Lower lobe of right lung (tissue), 2 donors: ENCODE measurements around the gene HECTD4. TPM values are rescaled to one million over a fixed set of nuclear protein-coding genes. Genes with fewer than 3 reads are reported as not detected.

ENCODE experiments used
- ATAC-seq, 2 donors: fragments of 200-7000 bp; cut with Tn5 transposase; one replicate each; pipeline ENCODE4 v1.9.1; 2020 to 2022; ENCODE audit warnings: mild to moderate bottlenecking in 2 of 2, moderate library complexity in 2 of 2
- DNase-seq: peaks from one replicate; pipeline ENCODE4 v3.0.0-alpha.2; 2020
- H3K27ac ChIP-seq: fragments of 200-600 bp; one replicate; pipeline ENCODE4 v1.8.0; 2022
- H3K27me3 ChIP-seq: fragments of 200-600 bp; one replicate; pipeline ENCODE4 v1.8.0; 2022; ENCODE audit warnings: low read depth
- H3K36me3 ChIP-seq: fragments of 200-600 bp; one replicate; pipeline ENCODE4 v1.8.0; 2022; ENCODE audit warnings: mild to moderate bottlenecking
- H3K4me1 ChIP-seq: fragments of 200-600 bp; one replicate; pipeline ENCODE4 v1.8.0; 2022
- H3K4me3 ChIP-seq: fragments of 200-600 bp; one replicate; pipeline ENCODE4 v1.8.0; 2022; ENCODE audit warnings: mild to moderate bottlenecking
- H3K9me3 ChIP-seq: fragments of 200-600 bp; one replicate; pipeline ENCODE4 v1.8.0; 2022
- intact Hi-C: fragments of 100-400 bp; cut with DNase I; formaldehyde crosslinking; loops from one replicate; pipeline ENCODE4 v1.11.0; 2022
- total RNA-seq: library from RNA; stranded (reverse); fragmentation: NEBNext Ultra II Directional; extraction: Animal tissue kit (Norgen Biotek cat#: 25700); gene quantifications from one replicate; pipeline ENCODE4 v1.2.1, GENCODE V29; 2021
- TF ChIP-seq, protein P1 (sequence below): fragments of 200-600 bp; IDR thresholded peaks from one replicate; pipeline ENCODE4 v1.8.0; 2022; ENCODE audit warnings: antibody characterized with exemption, mild to moderate bottlenecking
- donor health status: DM: no; HTN: yes; CAD: no; lungs with severe emphysema.

HECTD4 gene
- total RNA-seq, 1 donor from 2014 or later: 54.8 TPM

DNA sequence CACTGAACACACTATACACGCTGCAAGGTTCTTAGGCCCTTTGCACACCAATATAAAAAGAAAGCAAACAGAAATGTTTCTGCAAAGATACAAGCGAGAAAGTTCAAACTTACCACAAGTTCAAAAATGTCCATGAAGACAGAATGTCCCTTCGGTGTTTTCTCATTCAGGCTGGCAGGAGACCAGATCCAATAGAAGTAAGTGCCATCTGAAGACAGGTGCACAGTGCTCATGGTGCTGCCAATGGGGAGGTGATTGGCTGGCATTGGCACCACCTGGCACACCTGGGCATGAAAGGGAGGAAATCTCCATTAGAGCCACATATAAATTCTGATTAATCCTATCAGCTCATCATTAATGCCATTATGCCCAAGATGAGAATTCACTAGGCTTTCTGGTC, 76.3 kb downstream of the HECTD4 start:
- no peak overlapping the region for H3K4me3 ChIP-seq
- peaks cover 73% of the 10 kb centered on the region for H3K36me3 ChIP-seq
- no peak for DNase-seq
- H3K4me1 ChIP-seq: no peaks in the 10 kb centered on the region
- TF ChIP-seq, protein P1, sequence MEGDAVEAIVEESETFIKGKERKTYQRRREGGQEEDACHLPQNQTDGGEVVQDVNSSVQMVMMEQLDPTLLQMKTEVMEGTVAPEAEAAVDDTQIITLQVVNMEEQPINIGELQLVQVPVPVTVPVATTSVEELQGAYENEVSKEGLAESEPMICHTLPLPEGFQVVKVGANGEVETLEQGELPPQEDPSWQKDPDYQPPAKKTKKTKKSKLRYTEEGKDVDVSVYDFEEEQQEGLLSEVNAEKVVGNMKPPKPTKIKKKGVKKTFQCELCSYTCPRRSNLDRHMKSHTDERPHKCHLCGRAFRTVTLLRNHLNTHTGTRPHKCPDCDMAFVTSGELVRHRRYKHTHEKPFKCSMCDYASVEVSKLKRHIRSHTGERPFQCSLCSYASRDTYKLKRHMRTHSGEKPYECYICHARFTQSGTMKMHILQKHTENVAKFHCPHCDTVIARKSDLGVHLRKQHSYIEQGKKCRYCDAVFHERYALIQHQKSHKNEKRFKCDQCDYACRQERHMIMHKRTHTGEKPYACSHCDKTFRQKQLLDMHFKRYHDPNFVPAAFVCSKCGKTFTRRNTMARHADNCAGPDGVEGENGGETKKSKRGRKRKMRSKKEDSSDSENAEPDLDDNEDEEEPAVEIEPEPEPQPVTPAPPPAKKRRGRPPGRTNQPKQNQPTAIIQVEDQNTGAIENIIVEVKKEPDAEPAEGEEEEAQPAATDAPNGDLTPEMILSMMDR: no peak
- H3K27ac ChIP-seq: no peak overlapping the region
- H3K9me3 ChIP-seq: no peaks in the 10 kb centered on the region
- no peak for ATAC-seq
- H3K27me3 ChIP-seq: no peaks in the 10 kb centered on the region
- intact Hi-C loops: no loop called here

DNA sequence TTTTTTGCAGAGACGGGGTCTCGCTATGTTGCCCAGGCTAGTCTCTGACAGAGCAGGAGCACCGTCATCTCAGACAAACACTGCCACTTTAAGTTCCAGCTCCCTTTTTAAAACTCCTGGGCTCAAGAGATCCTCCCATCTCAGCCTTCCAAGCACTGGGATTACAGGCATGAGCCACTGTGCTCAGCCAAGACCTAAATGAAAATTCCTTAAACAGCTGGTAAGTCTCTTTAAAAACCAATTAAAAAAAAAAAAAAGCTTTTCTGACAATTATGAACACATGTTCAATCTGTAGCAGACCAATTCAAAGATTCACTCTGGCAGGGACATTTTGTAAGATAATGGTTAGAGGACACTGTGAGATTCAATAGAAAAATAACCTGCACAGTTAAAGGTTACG, 77.8 kb downstream of the HECTD4 start:
- no peak overlapping the region for H3K27ac ChIP-seq
- no peaks in the 10 kb centered on the region for H3K9me3 ChIP-seq
- intact Hi-C loops: no loop called here
- DNase-seq: no peak
- no peaks in the 10 kb centered on the region for H3K4me1 ChIP-seq
- TF ChIP-seq, protein P1: no peak
- H3K4me3 ChIP-seq: no peak overlapping the region
- H3K36me3 ChIP-seq: peaks cover 60% of the 10 kb centered on the region
- H3K27me3 ChIP-seq: no peaks in the 10 kb centered on the region
- ATAC-seq: no peak

DNA sequence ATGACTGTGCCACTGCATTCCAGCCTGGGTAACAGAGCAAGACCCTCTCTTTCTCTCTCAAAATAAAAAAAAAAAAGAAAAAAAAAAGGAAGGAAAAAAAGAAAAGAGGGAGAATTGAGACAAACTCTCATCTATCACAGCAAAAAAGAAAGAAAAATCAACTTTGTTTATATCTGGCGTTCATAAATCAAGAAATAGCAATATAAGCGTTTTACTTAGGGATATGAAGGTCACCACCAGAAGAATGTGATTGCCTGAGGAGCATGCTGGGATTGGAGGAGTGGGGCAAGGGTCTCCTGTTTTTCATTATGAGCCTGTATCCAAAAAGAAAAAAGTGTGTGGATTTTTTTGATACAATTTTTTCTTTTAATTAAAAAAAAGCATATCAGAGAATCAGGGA, 78.4 kb downstream of the HECTD4 start:
- intact Hi-C loops: no loop called here
- ATAC-seq (no peak), DNase-seq (no peak)
- TF ChIP-seq, protein P1: no peak
- Histone ChIP-seq H3K9me3 (no peaks in the 10 kb centered on the region), H3K27me3 (no peaks in the 10 kb centered on the region), H3K4me1 (no peaks in the 10 kb centered on the region), H3K27ac (no peak overlapping the region), H3K36me3 (peaks cover 53% of the 10 kb centered on the region), H3K4me3 (no peak overlapping the region)

- DNase-seq (no peak), ATAC-seq (no peak)
- Histone ChIP-seq H3K36me3 (peaks cover 50% of the 10 kb centered on the region), H3K4me1 (no peaks in the 10 kb centered on the region), H3K4me3 (no peak overlapping the region), H3K27me3 (no peaks in the 10 kb centered on the region), H3K9me3 (no peaks in the 10 kb centered on the region), H3K27ac (no peak overlapping the region)
- TF ChIP-seq, protein P1: no peak
- intact Hi-C loops: no loop called here
Observed at GRCh38 chr12:112303004-112303403, 79.2 kb downstream of the HECTD4 start.

- Histone ChIP-seq H3K27me3 (no peaks in the 10 kb centered on the region), H3K27ac (no peak overlapping the region), H3K9me3 (no peaks in the 10 kb centered on the region), H3K4me1 (no peaks in the 10 kb centered on the region), H3K36me3 (peaks cover 36% of the 10 kb centered on the region), H3K4me3 (no peak overlapping the region)
- ATAC-seq (no peak), DNase-seq (no peak)
- TF ChIP-seq, protein P1: no peak
- intact Hi-C loops: no loop called here
Observed at GRCh38 chr12:112299704-112300103, 82.5 kb downstream of the HECTD4 start.

GRCh38 chr12:112297188-112297587, 85.0 kb downstream of the HECTD4 start:
- ATAC-seq: no peak
- intact Hi-C loops: no loop called here

More at GRCh38 chr12:112297188-112297587, 85.0 kb downstream of the HECTD4 start:
- TF ChIP-seq, protein P1: no peak
- no peak for DNase-seq
- Histone ChIP-seq H3K9me3 (no peaks in the 10 kb centered on the region), H3K4me1 (no peaks in the 10 kb centered on the region), H3K36me3 (peaks cover 22% of the 10 kb centered on the region), H3K27ac (no peak overlapping the region), H3K27me3 (no peaks in the 10 kb centered on the region), H3K4me3 (no peak overlapping the region)
